HEK293 (cell line): ENCODE results near the gene RYR2.

Experiments used
- CTCF ChIA-PET: fragments of 350-600 bp; formaldehyde crosslinking; extraction: SDS; loops from one replicate; lab custom pipeline; 2021; ENCODE audit warnings: antibody characterized with exemption; lab: Yijun Ruan, JAX
- POLR2A ChIA-PET: fragments of 300-600 bp; formaldehyde crosslinking; extraction: SDS; loops from one replicate; lab custom pipeline; 2020; ENCODE audit warnings: antibody characterized with exemption, inconsistent platforms; lab: Yijun Ruan, JAX
- H3K27ac ChIP-seq: fragments of 200-500 bp; sonication (Bioruptor generic); 2 replicates; pipeline ENCODE4 v1.5.1; 2014; ENCODE audit warnings: low read depth, low read length, control low read depth, inconsistent platforms; ENCODE audit errors: extremely low read depth
- H3K36me3 ChIP-seq, 2 experiments: fragments of 200-500 bp in 1 of 2; sonication (Bioruptor generic) in 1 of 2; 1 replicate in 1 of 2; 2 replicates in 1 of 2; pipeline ENCODE4 v1.5.1; 2014 to 2017; ENCODE audit warnings: inconsistent platforms in 2 of 2, low read length in 2 of 2; ENCODE audit not compliant: control insufficient read depth in 2 of 2, insufficient read depth in 1 of 2
- H3K4me1 ChIP-seq: fragments of 200-500 bp; sonication (Bioruptor generic); 2 replicates; pipeline ENCODE4 v1.5.1; 2014; ENCODE audit warnings: mild to moderate bottlenecking, low read length, inconsistent platforms; ENCODE audit not compliant: control insufficient read depth, insufficient read depth
- H3K4me3 ChIP-seq: 2 replicates; pipeline ENCODE4 v1.5.1; 2011; ENCODE audit warnings: low read depth, mild to moderate bottlenecking, control low read depth, low read length, moderate library complexity
- H3K9me3 ChIP-seq: fragments of 200-500 bp; sonication (Bioruptor generic); 2 replicates; pipeline ENCODE4 v1.5.1; 2014; ENCODE audit warnings: low read depth, low read length, inconsistent platforms; ENCODE audit not compliant: control insufficient read depth, insufficient read depth
- ATF2 ChIP-seq: fragments of 450-650 bp; formaldehyde crosslinking; IDR thresholded peaks from 2 replicates; pipeline ENCODE4 v1.5.1; 2016; ENCODE audit warnings: missing biosample characterization, missing genetic modification characterization, low read depth
- BCL11A ChIP-seq: fragments of 450-650 bp; formaldehyde crosslinking; IDR thresholded peaks from 2 replicates; pipeline ENCODE4 v1.5.1; 2016; ENCODE audit warnings: low read depth, missing biosample characterization, missing genetic modification characterization
- BCL11B ChIP-seq: fragments of 450-650 bp; formaldehyde crosslinking; IDR thresholded peaks from 2 replicates; pipeline ENCODE4 v1.5.1; 2016; ENCODE audit warnings: low read depth, missing biosample characterization, missing genetic modification characterization
- HOXD13 ChIP-seq: sonication (generic); formaldehyde crosslinking; IDR thresholded peaks from 2 replicates; pipeline ENCODE4 v1.8.0; 2022; ENCODE audit warnings: missing genetic modification reagents, borderline replicate concordance
- MZF1 ChIP-seq: fragments of 450-650 bp; formaldehyde crosslinking; IDR thresholded peaks from 2 replicates; pipeline ENCODE4 v1.5.1; 2017; ENCODE audit warnings: missing biosample characterization, missing genetic modification characterization, borderline replicate concordance
- OSR2 ChIP-seq: fragments of 450-650 bp; formaldehyde crosslinking; IDR thresholded peaks from 2 replicates; pipeline ENCODE4 v1.5.1; 2016; ENCODE audit warnings: missing biosample characterization, missing genetic modification characterization
- ZNF10 ChIP-seq: fragments of 450-650 bp; formaldehyde crosslinking; IDR thresholded peaks from 2 replicates; pipeline ENCODE4 v1.5.1; 2017; ENCODE audit warnings: missing biosample characterization, missing genetic modification characterization
- ZNF112 ChIP-seq: fragments of 450-650 bp; formaldehyde crosslinking; IDR thresholded peaks from 2 replicates; pipeline ENCODE4 v1.5.0; 2017; ENCODE audit warnings: missing biosample characterization, missing genetic modification characterization
- ZNF114 ChIP-seq: fragments of 450-650 bp; formaldehyde crosslinking; IDR thresholded peaks from 2 replicates; pipeline ENCODE4 v1.5.0; 2017; ENCODE audit warnings: missing biosample characterization, missing genetic modification characterization
- ZNF148 ChIP-seq: fragments of 450-650 bp; formaldehyde crosslinking; IDR thresholded peaks from 2 replicates; pipeline ENCODE4 v1.5.0; 2017; ENCODE audit warnings: missing biosample characterization, missing genetic modification characterization, borderline replicate concordance
- ZNF311 ChIP-seq: fragments of 450-650 bp; formaldehyde crosslinking; IDR thresholded peaks from 2 replicates; pipeline ENCODE4 v1.5.1; 2017; ENCODE audit warnings: missing biosample characterization, missing genetic modification characterization, borderline replicate concordance
- ZNF324 ChIP-seq: fragments of 450-650 bp; formaldehyde crosslinking; IDR thresholded peaks from 2 replicates; pipeline ENCODE4 v1.5.1; 2016; ENCODE audit warnings: missing biosample characterization, missing genetic modification characterization
- ZNF473 ChIP-seq: fragments of 450-650 bp; formaldehyde crosslinking; IDR thresholded peaks from 2 replicates; pipeline ENCODE4 v1.5.1; 2017; ENCODE audit warnings: missing biosample characterization, missing genetic modification characterization
- ZNF555 ChIP-seq: fragments of 450-650 bp; formaldehyde crosslinking; conservative IDR thresholded peaks from 2 replicates; pipeline ENCODE4 v1.5.1; 2017; ENCODE audit warnings: missing biosample characterization, mild to moderate bottlenecking, missing genetic modification characterization, inconsistent platforms
- ZNF677 ChIP-seq: fragments of 450-650 bp; IDR thresholded peaks from 2 replicates; pipeline ENCODE4 v1.5.0; 2018; ENCODE audit warnings: missing biosample characterization, mild to moderate bottlenecking, missing genetic modification characterization, moderate library complexity
- ZNF747 ChIP-seq: fragments of 450-650 bp; formaldehyde crosslinking; IDR thresholded peaks from 2 replicates; pipeline ENCODE4 v1.5.1; 2016; ENCODE audit warnings: missing biosample characterization, missing genetic modification characterization
- ZNF830 ChIP-seq: fragments of 450-650 bp; IDR thresholded peaks from 2 replicates; pipeline ENCODE4 v1.5.0; 2018; ENCODE audit warnings: missing biosample characterization, missing genetic modification characterization, low read depth, mild to moderate bottlenecking, moderate library complexity
- TF ChIP-seq, protein P1 (sequence below): fragments of 450-650 bp; formaldehyde crosslinking; IDR thresholded peaks from 2 replicates; pipeline ENCODE4 v1.5.1; 2016; ENCODE audit warnings: missing biosample characterization, missing genetic modification characterization, low read depth
- TF ChIP-seq, protein P2 (sequence below): fragments of 450-650 bp; formaldehyde crosslinking; IDR thresholded peaks from 2 replicates; pipeline ENCODE4 v1.5.1; 2016; ENCODE audit warnings: missing biosample characterization, missing genetic modification characterization

RYR2 gene

GRCh38 chr1:237181743-237182317, 139.8 kb downstream of the RYR2 start (continued):
- TF ChIP-seq ZNF324 (tag by site-specific recombination): no peak
- TF ChIP-seq, all 188 proteins: peak for 35

DNA sequence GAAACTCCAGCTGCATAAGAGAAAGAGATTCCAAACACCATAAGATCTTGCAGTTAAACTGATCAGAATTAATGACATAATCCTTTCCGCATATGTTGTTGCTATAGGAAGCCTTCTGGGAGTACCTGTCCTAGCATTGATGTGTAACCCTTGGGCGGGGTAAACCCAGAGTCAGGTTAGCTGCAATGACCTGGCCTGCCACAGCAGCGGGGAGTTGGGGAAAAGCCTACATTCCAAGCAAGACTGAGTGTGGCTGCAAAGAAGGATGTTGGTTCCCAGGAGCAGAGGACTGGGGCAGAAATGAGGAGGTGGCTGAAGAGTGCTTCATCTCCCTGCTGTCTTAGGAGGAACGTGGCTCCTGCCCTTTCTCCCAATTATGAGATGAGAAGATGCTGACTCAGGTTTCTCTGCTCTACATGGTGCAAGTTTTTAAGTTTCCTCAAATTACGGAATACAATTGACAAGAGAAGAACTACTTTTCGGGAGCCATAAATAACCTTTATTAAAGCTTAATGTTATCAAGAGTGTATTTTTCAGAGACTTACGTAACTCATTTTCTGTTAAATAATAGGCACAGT, 142.1 kb downstream of the RYR2 start:
- Histone ChIP-seq H3K27ac (no peak overlapping the region), H3K9me3 (no peaks in the 10 kb centered on the region), H3K4me1 (no peaks in the 10 kb centered on the region), H3K36me3 (no peaks in the 10 kb centered on the region), H3K4me3 (no peak overlapping the region)
- TF ChIP-seq ZNF148: no peak
- TF ChIP-seq MZF1 (tag by site-specific recombination): no peak
- no peak for TF ChIP-seq ZNF10
- peak; percentile 56 for TF ChIP-seq ATF2
- no peak for TF ChIP-seq ZNF555 (tag by site-specific recombination)
- no peak for TF ChIP-seq HOXD13
- CTCF ChIA-PET: interaction anchor here (0.6 to 1.0 kb wide), 2 partner anchors 203 to 801 kb away, joined by 3 to 5 read pairs; no protein-coding TSS in a partner anchor
- POLR2A ChIA-PET: no interaction called here

DNA sequence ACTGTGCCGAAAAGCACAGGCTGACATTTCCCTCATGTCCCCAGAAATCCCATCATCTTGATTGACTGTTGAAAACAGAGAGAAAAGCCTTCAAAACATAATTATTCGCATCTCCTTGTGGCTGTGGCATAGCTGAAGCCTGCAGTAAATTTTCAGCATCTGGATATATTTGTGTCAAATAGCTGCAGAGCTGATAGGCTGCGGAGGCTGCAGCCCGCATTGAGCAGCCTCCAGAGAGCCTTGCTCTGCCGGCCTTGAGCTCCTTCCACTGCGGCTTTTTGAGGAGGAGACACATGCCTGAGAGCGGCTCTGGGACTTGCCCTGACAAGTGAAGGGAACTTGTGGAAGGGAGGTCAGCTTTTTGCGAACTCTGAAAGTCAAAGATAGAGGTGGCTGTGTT, 144.7 kb downstream of the RYR2 start:
- no peak overlapping the region for H3K4me3 ChIP-seq
- ChIA-PET POLR2A (no interaction called here), CTCF (interaction anchor here (0.9 kb wide), 1 partner anchor 41 kb away, joined by 7 read pairs; no protein-coding TSS in a partner anchor)
- no peaks in the 10 kb centered on the region for H3K4me1 ChIP-seq
- H3K36me3 ChIP-seq: no peaks in the 10 kb centered on the region
- H3K27ac ChIP-seq: no peak overlapping the region
- no peaks in the 10 kb centered on the region for H3K9me3 ChIP-seq
- TF ChIP-seq ZNF473 (tag by site-specific recombination) (no peak), BCL11B (tag by site-specific recombination) (no peak), ZNF114 (no peak), ATF2 (no peak), ZNF677 (tag by site-specific recombination) (no peak), ZNF148 (no peak), ZNF830 (tag by site-specific recombination) (no peak), ZNF747 (tag by site-specific recombination) (no peak), OSR2 (tag by site-specific recombination) (no peak), BCL11A (tag by site-specific recombination) (no peak), ZNF112 (tag by site-specific recombination) (no peak), ZNF311 (tag by site-specific recombination) (no peak)
- TF ChIP-seq, protein P1, sequence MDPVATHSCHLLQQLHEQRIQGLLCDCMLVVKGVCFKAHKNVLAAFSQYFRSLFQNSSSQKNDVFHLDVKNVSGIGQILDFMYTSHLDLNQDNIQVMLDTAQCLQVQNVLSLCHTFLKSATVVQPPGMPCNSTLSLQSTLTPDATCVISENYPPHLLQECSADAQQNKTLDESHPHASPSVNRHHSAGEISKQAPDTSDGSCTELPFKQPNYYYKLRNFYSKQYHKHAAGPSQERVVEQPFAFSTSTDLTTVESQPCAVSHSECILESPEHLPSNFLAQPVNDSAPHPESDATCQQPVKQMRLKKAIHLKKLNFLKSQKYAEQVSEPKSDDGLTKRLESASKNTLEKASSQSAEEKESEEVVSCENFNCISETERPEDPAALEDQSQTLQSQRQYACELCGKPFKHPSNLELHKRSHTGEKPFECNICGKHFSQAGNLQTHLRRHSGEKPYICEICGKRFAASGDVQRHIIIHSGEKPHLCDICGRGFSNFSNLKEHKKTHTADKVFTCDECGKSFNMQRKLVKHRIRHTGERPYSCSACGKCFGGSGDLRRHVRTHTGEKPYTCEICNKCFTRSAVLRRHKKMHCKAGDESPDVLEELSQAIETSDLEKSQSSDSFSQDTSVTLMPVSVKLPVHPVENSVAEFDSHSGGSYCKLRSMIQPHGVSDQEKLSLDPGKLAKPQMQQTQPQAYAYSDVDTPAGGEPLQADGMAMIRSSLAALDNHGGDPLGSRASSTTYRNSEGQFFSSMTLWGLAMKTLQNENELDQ (tag by site-specific recombination): no peak
- TF ChIP-seq, protein P2, sequence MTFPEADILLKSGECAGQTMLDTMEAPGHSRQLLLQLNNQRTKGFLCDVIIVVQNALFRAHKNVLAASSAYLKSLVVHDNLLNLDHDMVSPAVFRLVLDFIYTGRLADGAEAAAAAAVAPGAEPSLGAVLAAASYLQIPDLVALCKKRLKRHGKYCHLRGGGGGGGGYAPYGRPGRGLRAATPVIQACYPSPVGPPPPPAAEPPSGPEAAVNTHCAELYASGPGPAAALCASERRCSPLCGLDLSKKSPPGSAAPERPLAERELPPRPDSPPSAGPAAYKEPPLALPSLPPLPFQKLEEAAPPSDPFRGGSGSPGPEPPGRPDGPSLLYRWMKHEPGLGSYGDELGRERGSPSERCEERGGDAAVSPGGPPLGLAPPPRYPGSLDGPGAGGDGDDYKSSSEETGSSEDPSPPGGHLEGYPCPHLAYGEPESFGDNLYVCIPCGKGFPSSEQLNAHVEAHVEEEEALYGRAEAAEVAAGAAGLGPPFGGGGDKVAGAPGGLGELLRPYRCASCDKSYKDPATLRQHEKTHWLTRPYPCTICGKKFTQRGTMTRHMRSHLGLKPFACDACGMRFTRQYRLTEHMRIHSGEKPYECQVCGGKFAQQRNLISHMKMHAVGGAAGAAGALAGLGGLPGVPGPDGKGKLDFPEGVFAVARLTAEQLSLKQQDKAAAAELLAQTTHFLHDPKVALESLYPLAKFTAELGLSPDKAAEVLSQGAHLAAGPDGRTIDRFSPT: no peak
